Activated naive CD4-positive, alpha-beta T cell treated with anti-CD3 and anti-CD28 coated beads, Interleukin-2, amount 50 U/mL, for 24 hours (primary cell): Measurements from ENCODE around the gene CPNE1.

Experiments
- H3K27ac Mint-ChIP-seq: one replicate; pipeline ENCODE4 v1.8.0; 2021; ENCODE audit warnings: mild to moderate bottlenecking, mixed read lengths
- H3K27me3 Mint-ChIP-seq: one replicate; pipeline ENCODE4 v1.8.0; 2021; ENCODE audit warnings: mixed read lengths
- H3K36me3 Mint-ChIP-seq: one replicate; pipeline ENCODE4 v1.8.0; 2021; ENCODE audit warnings: mixed read lengths
- H3K4me1 Mint-ChIP-seq: one replicate; pipeline ENCODE4 v1.8.0; 2021; ENCODE audit warnings: mixed read lengths
- H3K4me3 Mint-ChIP-seq: one replicate; pipeline ENCODE4 v1.8.0; 2021; ENCODE audit warnings: mild to moderate bottlenecking, mixed read lengths
- H3K9me3 Mint-ChIP-seq: one replicate; pipeline ENCODE4 v1.8.0; 2021; ENCODE audit warnings: mixed read lengths

Gene CPNE1

GRCh38 chr20:35669681-35670080 is 5.0 kb upstream of the CPNE1 start:
- no peaks in the 10 kb centered on the region for H3K27me3 Mint-ChIP-seq
- no peak overlapping the region for H3K4me3 Mint-ChIP-seq
- H3K9me3 Mint-ChIP-seq: no peaks in the 10 kb centered on the region
- H3K27ac Mint-ChIP-seq: no peak overlapping the region
- peaks cover 4% of the 10 kb centered on the region for H3K4me1 Mint-ChIP-seq
- peaks cover 15% of the 10 kb centered on the region for H3K36me3 Mint-ChIP-seq

DNA sequence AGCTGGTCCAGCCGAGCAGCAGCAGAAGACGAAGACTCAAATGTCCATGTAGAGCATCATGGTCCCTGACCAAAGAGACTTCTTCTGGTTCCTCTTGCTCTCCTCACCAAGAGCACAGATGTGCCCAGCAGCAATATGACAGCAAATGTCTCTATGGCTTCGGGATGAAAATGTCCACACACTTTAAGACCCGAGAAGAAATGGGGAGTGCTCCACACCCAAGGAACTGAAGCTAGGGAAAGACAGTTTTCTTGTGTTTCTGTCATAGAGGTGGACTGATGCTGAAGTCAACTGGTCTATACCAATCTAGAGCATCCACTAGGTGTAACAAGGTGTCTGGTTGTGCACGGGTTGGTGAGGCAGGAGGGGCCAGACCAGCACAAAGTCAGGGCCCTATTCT is 4.5 kb upstream of the CPNE1 start:
- no peak overlapping the region for H3K27ac Mint-ChIP-seq
- H3K9me3 Mint-ChIP-seq: no peaks in the 10 kb centered on the region
- H3K27me3 Mint-ChIP-seq: no peaks in the 10 kb centered on the region
- H3K4me1 Mint-ChIP-seq: peaks cover 4% of the 10 kb centered on the region
- H3K4me3 Mint-ChIP-seq: no peak overlapping the region
- peaks cover 15% of the 10 kb centered on the region for H3K36me3 Mint-ChIP-seq

- H3K4me1 Mint-ChIP-seq: peaks cover 31% of the 10 kb centered on the region
- no peak overlapping the region for H3K27ac Mint-ChIP-seq
- no peaks in the 10 kb centered on the region for H3K27me3 Mint-ChIP-seq
- H3K9me3 Mint-ChIP-seq: no peaks in the 10 kb centered on the region
- H3K36me3 Mint-ChIP-seq: peaks cover 10% of the 10 kb centered on the region
- H3K4me3 Mint-ChIP-seq: peak overlapping the region; percentile 23
Observed at GRCh38 chr20:35665949-35666288, 1.2 kb upstream of the CPNE1 start.

DNA sequence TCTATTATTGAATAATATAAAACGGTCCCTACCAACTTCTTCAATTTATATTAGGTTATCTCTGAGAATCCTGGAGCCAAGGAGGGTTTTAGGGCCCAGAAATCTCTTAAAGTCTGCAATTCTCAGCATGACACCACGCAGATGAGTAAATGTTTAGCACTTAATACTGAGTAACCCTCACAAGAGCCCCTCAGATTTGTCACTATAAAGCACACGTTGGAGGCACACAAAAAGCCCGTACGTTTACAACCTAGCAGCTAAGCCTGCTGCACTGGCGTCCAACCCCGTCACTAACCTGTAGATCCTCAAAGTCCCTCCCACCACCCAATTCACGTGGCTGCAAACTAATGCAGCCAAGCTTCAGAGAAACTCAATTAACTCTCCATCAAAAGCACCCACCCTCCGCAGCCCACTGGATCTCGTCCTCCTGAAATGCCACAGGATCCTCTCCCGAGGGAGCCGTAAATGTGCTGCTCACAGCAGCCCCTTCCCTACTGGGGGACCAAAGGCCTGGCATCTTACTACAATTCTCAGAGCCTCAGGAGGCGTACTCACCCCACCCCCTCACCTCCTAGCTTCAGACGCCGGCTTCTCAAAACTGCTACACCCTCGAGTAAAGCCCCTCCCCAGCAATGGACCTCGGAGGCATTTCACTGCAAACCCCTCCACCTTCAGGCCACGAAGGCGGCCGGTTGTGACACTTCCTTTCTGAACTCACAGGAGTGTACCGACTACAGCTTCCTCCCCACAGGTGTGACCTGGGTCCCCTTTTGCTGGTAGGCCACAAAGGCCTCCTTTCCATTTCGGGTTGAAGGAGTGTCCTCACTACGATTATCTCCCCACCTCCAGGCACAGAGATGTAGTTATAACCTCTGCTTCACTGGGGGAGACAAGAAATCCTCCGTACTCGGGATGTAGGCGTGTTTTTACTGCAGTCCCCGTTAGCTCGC is 909 bp downstream of the CPNE1 start:
- peaks cover 52% of the 10 kb centered on the region for H3K4me1 Mint-ChIP-seq
- no peaks in the 10 kb centered on the region for H3K27me3 Mint-ChIP-seq
- H3K27ac Mint-ChIP-seq: peak overlapping the region; percentile 100
- H3K9me3 Mint-ChIP-seq: no peaks in the 10 kb centered on the region
- peak overlapping the region; percentile 93 for H3K4me3 Mint-ChIP-seq
- peaks cover 8% of the 10 kb centered on the region for H3K36me3 Mint-ChIP-seq

DNA sequence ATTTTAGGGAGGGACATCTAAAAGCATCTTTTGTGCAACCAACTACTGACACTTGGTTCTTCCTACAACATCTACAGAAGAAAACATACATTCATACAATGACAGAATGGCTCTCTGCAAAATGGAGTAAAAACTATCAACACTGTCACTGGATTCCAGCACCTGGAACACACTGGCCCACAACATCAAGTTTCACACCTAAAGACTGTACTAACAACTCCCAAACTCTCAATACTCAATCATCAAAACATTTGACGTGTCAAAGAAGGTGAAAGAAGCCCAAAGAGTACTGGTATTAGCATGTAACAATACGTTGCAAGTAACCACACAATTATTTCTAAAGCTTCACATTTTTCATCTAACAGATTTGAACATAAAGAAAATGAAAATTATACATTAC is 2.1 kb downstream of the CPNE1 start:
- H3K27ac Mint-ChIP-seq: peak overlapping the region; percentile 100
- H3K9me3 Mint-ChIP-seq: no peaks in the 10 kb centered on the region
- peaks cover 61% of the 10 kb centered on the region for H3K4me1 Mint-ChIP-seq
- H3K4me3 Mint-ChIP-seq: peak overlapping the region; percentile 93
- H3K27me3 Mint-ChIP-seq: no peaks in the 10 kb centered on the region
- peaks cover 7% of the 10 kb centered on the region for H3K36me3 Mint-ChIP-seq

DNA sequence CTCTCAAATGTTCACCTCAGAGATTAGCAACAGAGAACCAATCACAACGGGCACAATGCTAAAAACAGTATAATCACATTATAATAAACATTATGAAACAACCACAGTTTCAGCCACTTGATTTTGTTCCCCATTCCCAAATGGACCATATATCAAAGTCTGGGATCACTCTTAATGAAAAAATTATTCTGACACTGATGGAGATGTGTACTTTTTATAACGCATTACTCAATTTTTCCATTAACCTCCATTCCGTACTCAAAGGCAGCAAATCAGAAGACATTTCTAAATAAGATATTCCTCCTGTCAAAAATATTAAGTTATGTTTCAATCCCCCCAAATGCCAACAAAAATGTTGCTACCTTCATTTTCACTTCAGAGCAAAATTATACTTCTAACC is 2.8 kb downstream of the CPNE1 start:
- Mint-ChIP-seq H3K9me3 (no peaks in the 10 kb centered on the region), H3K27me3 (no peaks in the 10 kb centered on the region), H3K4me3 (peak overlapping the region; percentile 93), H3K27ac (peak overlapping the region; percentile 100), H3K36me3 (peaks cover 12% of the 10 kb centered on the region), H3K4me1 (peaks cover 67% of the 10 kb centered on the region)

- Mint-ChIP-seq H3K27ac (peak overlapping the region; percentile 100), H3K4me3 (peak overlapping the region; percentile 93), H3K4me1 (peaks cover 72% of the 10 kb centered on the region), H3K27me3 (no peaks in the 10 kb centered on the region), H3K9me3 (no peaks in the 10 kb centered on the region), H3K36me3 (peaks cover 12% of the 10 kb centered on the region)
Observed at GRCh38 chr20:35661053-35661452, 3.6 kb downstream of the CPNE1 start.

- Mint-ChIP-seq H3K27ac (peak overlapping the region; percentile 100), H3K4me1 (peaks cover 72% of the 10 kb centered on the region), H3K27me3 (no peaks in the 10 kb centered on the region), H3K4me3 (peak overlapping the region; percentile 93), H3K36me3 (peaks cover 12% of the 10 kb centered on the region), H3K9me3 (no peaks in the 10 kb centered on the region)
Observed at GRCh38 chr20:35660122-35660937, 4.4 kb downstream of the CPNE1 start.

DNA sequence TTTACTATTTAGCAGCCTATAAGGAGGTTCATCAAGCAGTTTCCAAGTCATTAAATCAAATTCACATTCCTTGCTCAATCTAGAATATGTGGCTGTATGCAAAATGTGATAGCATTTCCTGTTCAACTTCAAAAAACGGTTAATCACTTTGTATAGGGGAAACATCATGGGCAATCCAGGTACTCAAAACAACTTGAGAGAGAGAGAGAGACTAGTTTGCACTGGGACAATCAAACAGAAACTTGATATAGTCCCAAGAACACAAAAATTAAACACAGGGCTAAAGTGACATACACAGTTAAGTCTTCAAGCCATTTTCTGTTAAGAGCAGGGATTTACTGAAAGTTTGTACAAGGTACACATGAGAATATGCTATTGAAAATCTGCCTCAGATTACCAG is 7.4 kb downstream of the CPNE1 start:
- no peaks in the 10 kb centered on the region for H3K9me3 Mint-ChIP-seq
- peak overlapping the region; percentile 65 for H3K4me3 Mint-ChIP-seq
- H3K27me3 Mint-ChIP-seq: no peaks in the 10 kb centered on the region
- H3K4me1 Mint-ChIP-seq: peaks cover 58% of the 10 kb centered on the region
- peak overlapping the region; percentile 91 for H3K27ac Mint-ChIP-seq
- peaks cover 10% of the 10 kb centered on the region for H3K36me3 Mint-ChIP-seq

DNA sequence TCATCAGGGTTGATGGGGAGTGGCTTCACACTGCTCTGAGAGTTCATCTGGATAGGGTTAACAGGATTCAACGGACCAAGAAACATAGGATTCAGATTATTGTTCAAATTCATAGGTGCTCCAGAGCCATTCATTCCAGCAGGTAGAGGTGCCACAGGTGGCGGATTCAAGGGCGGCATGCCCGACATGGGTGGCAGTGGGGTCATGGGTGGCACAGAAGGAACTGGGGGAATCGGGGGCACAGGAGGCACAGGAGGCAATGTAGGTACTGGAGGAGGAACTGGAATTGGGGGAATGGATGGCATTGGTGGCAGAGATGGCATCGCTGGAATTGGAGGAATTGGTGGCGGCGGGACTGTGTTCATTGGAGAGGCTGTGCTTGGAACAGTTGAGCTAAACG is 10.3 kb downstream of the CPNE1 start:
- no peak overlapping the region for H3K4me3 Mint-ChIP-seq
- H3K27ac Mint-ChIP-seq: no peak overlapping the region
- H3K27me3 Mint-ChIP-seq: no peaks in the 10 kb centered on the region
- no peaks in the 10 kb centered on the region for H3K9me3 Mint-ChIP-seq
- peaks cover 19% of the 10 kb centered on the region for H3K36me3 Mint-ChIP-seq
- H3K4me1 Mint-ChIP-seq: peaks cover 55% of the 10 kb centered on the region

GRCh38 chr20:35653893-35654292 is 10.8 kb downstream of the CPNE1 start:
- no peaks in the 10 kb centered on the region for H3K27me3 Mint-ChIP-seq
- H3K4me3 Mint-ChIP-seq: no peak overlapping the region
- no peak overlapping the region for H3K27ac Mint-ChIP-seq
- H3K4me1 Mint-ChIP-seq: peaks cover 55% of the 10 kb centered on the region
- H3K36me3 Mint-ChIP-seq: peaks cover 22% of the 10 kb centered on the region
- H3K9me3 Mint-ChIP-seq: no peaks in the 10 kb centered on the region

DNA sequence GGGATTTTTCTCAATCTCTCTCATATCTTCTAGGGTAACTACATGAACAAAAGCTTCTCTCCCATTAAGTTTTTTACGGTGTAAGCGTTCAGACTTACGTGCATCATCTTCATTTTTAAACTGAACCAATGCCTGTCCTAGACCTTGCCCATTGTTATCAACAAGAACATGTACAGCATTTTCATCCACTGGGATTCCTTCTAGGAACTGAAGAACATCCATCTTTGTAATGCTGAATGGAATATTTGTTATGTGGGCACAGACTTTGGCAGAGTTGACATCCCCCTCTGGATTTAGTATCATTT is 11.3 kb downstream of the CPNE1 start:
- Mint-ChIP-seq H3K27ac (no peak overlapping the region), H3K9me3 (no peaks in the 10 kb centered on the region), H3K36me3 (peaks cover 22% of the 10 kb centered on the region), H3K27me3 (no peaks in the 10 kb centered on the region), H3K4me1 (peaks cover 56% of the 10 kb centered on the region), H3K4me3 (no peak overlapping the region)

DNA sequence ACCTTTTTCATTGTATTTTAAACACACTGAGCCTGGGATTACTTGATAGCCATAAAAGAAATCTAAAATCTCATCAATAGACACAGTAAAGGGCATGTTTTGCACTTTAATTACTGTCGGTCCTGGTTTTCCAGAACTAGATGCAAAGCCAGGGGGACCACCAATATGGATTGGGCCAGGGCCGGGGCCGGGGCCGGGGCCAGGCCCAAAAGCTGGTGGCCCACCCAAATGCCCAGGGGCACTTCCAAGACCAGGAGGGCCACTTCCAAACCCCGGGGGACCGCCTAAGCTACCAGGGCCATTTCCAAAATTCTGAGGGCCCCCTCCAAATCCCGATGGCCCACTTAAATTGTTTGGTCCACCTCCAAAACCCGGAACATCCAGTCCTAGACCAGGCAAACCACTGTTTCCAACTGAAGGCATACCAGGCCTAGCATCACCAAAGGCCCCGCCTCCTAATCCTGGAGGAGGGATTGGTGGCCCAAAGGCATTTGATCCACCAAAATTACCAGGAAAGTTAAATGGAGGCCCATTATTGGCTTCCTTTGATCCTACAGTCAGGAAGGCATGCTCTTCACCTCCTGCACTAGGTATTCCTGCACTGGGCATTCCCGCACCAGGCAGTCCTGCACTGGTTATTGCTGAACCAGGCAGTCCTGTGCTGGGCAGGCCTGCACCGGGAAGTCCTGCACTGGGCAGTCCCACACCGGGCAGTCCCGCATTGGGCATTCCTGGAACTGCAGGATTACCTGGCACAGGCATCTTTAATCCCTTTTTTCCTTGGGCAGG is 11.9 kb downstream of the CPNE1 start:
- Mint-ChIP-seq H3K4me1 (peaks cover 57% of the 10 kb centered on the region), H3K27me3 (no peaks in the 10 kb centered on the region), H3K36me3 (peaks cover 22% of the 10 kb centered on the region), H3K27ac (no peak overlapping the region), H3K4me3 (no peak overlapping the region), H3K9me3 (no peaks in the 10 kb centered on the region)

- H3K9me3 Mint-ChIP-seq: no peaks in the 10 kb centered on the region
- H3K36me3 Mint-ChIP-seq: peaks cover 18% of the 10 kb centered on the region
- no peak overlapping the region for H3K4me3 Mint-ChIP-seq
- peaks cover 55% of the 10 kb centered on the region for H3K4me1 Mint-ChIP-seq
- H3K27me3 Mint-ChIP-seq: no peaks in the 10 kb centered on the region
- H3K27ac Mint-ChIP-seq: no peak overlapping the region
Observed at GRCh38 chr20:35651958-35652357, 12.7 kb downstream of the CPNE1 start.

- Mint-ChIP-seq H3K27me3 (no peaks in the 10 kb centered on the region), H3K27ac (peak overlapping the region; percentile 4), H3K4me1 (peaks cover 60% of the 10 kb centered on the region), H3K9me3 (no peaks in the 10 kb centered on the region), H3K36me3 (peaks cover 18% of the 10 kb centered on the region), H3K4me3 (no peak overlapping the region)
Observed at GRCh38 chr20:35650632-35651031, 14.1 kb downstream of the CPNE1 start.
